ENCODE measurements around the gene AGAP1. TPM values are rescaled to one million over a fixed set of nuclear protein-coding genes. Genes with fewer than 3 reads are reported as not detected.
A peak's percentile ranks its signal among the peaks of the same experiment; 100 is the strongest.

AGAP1 gene
- total RNA-seq, 2 experiments from 2014 or later = 2.2 TPM

- ChIA-PET CTCF (interaction anchor here (0.6 to 5.9 kb wide), 17 partner anchors 9 to 571 kb away, joined by 3 to 35 read pairs (median 4); no protein-coding TSS in a partner anchor), POLR2A (no interaction called here)
- Mint-ChIP-seq H3K27ac (no peak overlapping the region), H3K27me3 (peaks cover 59% of the 10 kb centered on the region), H3K9me3 (ENCODE audit: low read depth) (peaks cover 2% of the 10 kb centered on the region), H3K4me3 (no peak overlapping the region), H3K4me1 (peaks cover 13% of the 10 kb centered on the region), H3K36me3 (ENCODE audit: low read depth) (no peaks in the 10 kb centered on the region)
- intact Hi-C loops (cut with DNase I, micrococcal nuclease) = loop anchor here (1.0 to 2.0 kb wide), 5 partner anchors 16 to 415 kb away; no protein-coding TSS in a partner anchor
- ATAC-seq (no peak), DNase-seq (peak; percentile 73)
Measured at GRCh38 chr2:236180831-236181453, 687.1 kb downstream of the AGAP1 start.
